GM21360 (cell line): ENCODE results near the gene SEMA3G.
A peak's percentile ranks its signal among the peaks of the same experiment; 100 is the strongest.

Experiments
- ATAC-seq: cut with Tn5 transposase; IDR thresholded peaks from one replicate; pipeline ENCODE4 v1.9.1; 2021; ENCODE audit warnings: mild to moderate bottlenecking, moderate library complexity; ENCODE audit not compliant: unreplicated experiment

SEMA3G gene

GRCh38 chr3:52444860-52445793 is at the start of gene SEMA3G:
SEMA3G (minus strand) TSS chr3:52445103; CDS start chr3:52445027, 76 bp downstream.
- peak; percentile 80 for ATAC-seq

- ATAC-seq = no peak
These were observed 49.5 kb upstream of the SEMA3G start for GRCh38 chr3:52494445-52494844.

GRCh38 chr3:52493232-52494017 is 48.5 kb upstream of the SEMA3G start:
- no peak for ATAC-seq

GRCh38 chr3:52492059-52492458 is 47.2 kb upstream of the SEMA3G start:
- no peak for ATAC-seq

GRCh38 chr3:52490939-52491526 is 46.1 kb upstream of the SEMA3G start:
- ATAC-seq = no peak

GRCh38 chr3:52490035-52490938 is 45.4 kb upstream of the SEMA3G start:
- no peak for ATAC-seq

- no peak for ATAC-seq
These were observed 44.5 kb upstream of the SEMA3G start for GRCh38 chr3:52489453-52489852.

GRCh38 chr3:52488746-52489145 is 43.8 kb upstream of the SEMA3G start:
- no peak for ATAC-seq

- ATAC-seq = no peak
These were observed 43.1 kb upstream of the SEMA3G start for GRCh38 chr3:52487788-52488691.

- no peak for ATAC-seq
These were observed 42.3 kb upstream of the SEMA3G start for GRCh38 chr3:52487050-52487787.

GRCh38 chr3:52484680-52485461 is 40.0 kb upstream of the SEMA3G start:
- no peak for ATAC-seq

- no peak for ATAC-seq
These were observed 38.9 kb upstream of the SEMA3G start for GRCh38 chr3:52483577-52484381.

GRCh38 chr3:52483081-52483480 is 38.2 kb upstream of the SEMA3G start:
- no peak for ATAC-seq

GRCh38 chr3:52481819-52482521 is 37.1 kb upstream of the SEMA3G start:
- ATAC-seq = no peak

- ATAC-seq = no peak
These were observed 36.1 kb upstream of the SEMA3G start for GRCh38 chr3:52480768-52481715.
